ENCODE results near the gene ASNS.
A peak's percentile ranks its signal among the peaks of the same experiment; 100 is the strongest.
"Not testable (repeated sequence)": the region's sequence is repeated elsewhere in the genome, so short reads cannot be mapped to it uniquely, and the experiment has no call there.

The ASNS gene

GRCh38 chr7:97868788-97869187 is 3.4 kb downstream of the ASNS start:
- peak; percentile 20 for DNase-seq (ENCODE audit: low read depth)
- no peak overlapping the region for H3K4me3 ChIP-seq (replicated peaks; ENCODE audit: low read depth, low read length)
- TF ChIP-seq CTCF (IDR thresholded peaks at IDR 0.05; ENCODE audit: low read length, missing control alignments) = no peak

- DNase-seq (ENCODE audit: low read depth) = no peak
- no peak for TF ChIP-seq CTCF (IDR thresholded peaks at IDR 0.05; ENCODE audit: low read length, missing control alignments)
- H3K4me3 ChIP-seq (replicated peaks; ENCODE audit: low read depth, low read length) = no peak overlapping the region
These were observed 3.9 kb downstream of the ASNS start for GRCh38 chr7:97868314-97868713.

GRCh38 chr7:97865104-97865503 is 7.1 kb downstream of the ASNS start:
- no peak for DNase-seq (ENCODE audit: low read depth)
- no peak for TF ChIP-seq CTCF (IDR thresholded peaks at IDR 0.05; ENCODE audit: low read length, missing control alignments)
- no peak overlapping the region for H3K4me3 ChIP-seq (replicated peaks; ENCODE audit: low read depth, low read length)

GRCh38 chr7:97859606-97860204 is 12.5 kb downstream of the ASNS start:
- DNase-seq (ENCODE audit: low read depth) = no peak
- TF ChIP-seq CTCF (IDR thresholded peaks at IDR 0.05; ENCODE audit: low read length, missing control alignments) = no peak
- H3K4me3 ChIP-seq (replicated peaks; ENCODE audit: low read depth, low read length) = no peak overlapping the region

GRCh38 chr7:97858221-97858620 is 14.0 kb downstream of the ASNS start:
- no peak for DNase-seq (ENCODE audit: low read depth)
- H3K4me3 ChIP-seq (replicated peaks; ENCODE audit: low read depth, low read length) = no peak overlapping the region
- TF ChIP-seq CTCF (IDR thresholded peaks at IDR 0.05; ENCODE audit: low read length, missing control alignments) = no peak

GRCh38 chr7:97857544-97857943 is 14.7 kb downstream of the ASNS start:
- no peak for TF ChIP-seq CTCF (IDR thresholded peaks at IDR 0.05; ENCODE audit: low read length, missing control alignments)
- no peak for DNase-seq (ENCODE audit: low read depth)
- H3K4me3 ChIP-seq (replicated peaks; ENCODE audit: low read depth, low read length) = no peak overlapping the region

GRCh38 chr7:97851683-97852082 is 20.5 kb downstream of the ASNS start:
- peak; percentile 21 for DNase-seq (ENCODE audit: low read depth)
- no peak overlapping the region for H3K4me3 ChIP-seq (replicated peaks; ENCODE audit: low read depth, low read length)
- TF ChIP-seq CTCF (IDR thresholded peaks at IDR 0.05; ENCODE audit: low read length, missing control alignments) = no peak

- DNase-seq (ENCODE audit: low read depth); H3K4me3 ChIP-seq (replicated peaks; ENCODE audit: low read depth, low read length): not testable (repeated sequence)
These were observed 21.8 kb downstream of the ASNS start for GRCh38 chr7:97850262-97851031.

All from fibroblast of pulmonary artery (primary cell).